ENCODE results near the gene CBX4. TPM values are rescaled to one million over a fixed set of nuclear protein-coding genes. Genes with fewer than 3 reads are reported as not detected.

The CBX4 gene
- total and polyA plus RNA-seq, 2 of the 13 experiments (the other 11 are each of a cell fraction or from before 2014, with no cell fraction given), result 25.8 to 50.8 TPM

- TF ChIP-seq TFDP1 (CRISPR knock-in tag; IDR thresholded peaks at IDR 0.05; ENCODE audit: borderline replicate concordance) (0 out of 2 replicates have a peak, but pooled peaks have one; percentile 42), ZSCAN25 (CRISPR knock-in tag; IDR thresholded peaks at IDR 0.05) (peak; percentile 12; the same call in 1 of the 2 replicates), FOXA1 (IDR thresholded peaks at IDR 0.05) (no peak), FOXA1 (CRISPR knock-in tag; IDR thresholded peaks at IDR 0.05) (peak; percentile 74), RFXAP (CRISPR knock-in tag; IDR thresholded peaks at IDR 0.05; ENCODE audit: borderline replicate concordance) (peak; percentile 98), KDM6A (CRISPR knock-in tag; IDR thresholded peaks at IDR 0.05; ENCODE audit: low read depth) (no peak), SALL1 (CRISPR knock-in tag; IDR thresholded peaks at IDR 0.05) (peak; percentile 76), ZNF775 (CRISPR knock-in tag; IDR thresholded peaks at IDR 0.05; ENCODE audit: borderline replicate concordance) (no peak), RCOR2 (CRISPR knock-in tag; IDR thresholded peaks at IDR 0.05) (0 out of 2 replicates have a peak, but pooled peaks have one; percentile 15), ZNF616 (CRISPR knock-in tag; IDR thresholded peaks at IDR 0.05; ENCODE audit: low read depth) (no peak), KMT2A (CRISPR knock-in tag; IDR thresholded peaks at IDR 0.05) (peak; percentile 76), CREB1 (IDR thresholded peaks at IDR 0.05) (peak; percentile 96), CREB1 (CRISPR knock-in tag; IDR thresholded peaks at IDR 0.05) (peak; percentile 92), ZBTB44 (CRISPR knock-in tag; IDR thresholded peaks at IDR 0.05) (peak; percentile 59; the same call in 1 of the 2 replicates), SIN3A (IDR thresholded peaks at IDR 0.05; ENCODE audit: borderline replicate concordance, low read depth, low read length) (peak; percentile 76; the same call in 1 of the 2 replicates), GTF3A (CRISPR knock-in tag; conservative IDR thresholded peaks at IDR 0.05) (no peak), ZNF274 (CRISPR knock-in tag; IDR thresholded peaks at IDR 0.05) (no peak), AKAP8 (CRISPR knock-in tag; IDR thresholded peaks at IDR 0.05) (peak; percentile 79; the same call in 1 of the 2 replicates), CCDC6 (CRISPR knock-in tag; IDR thresholded peaks at IDR 0.05) (no peak), ARNT (IDR thresholded peaks at IDR 0.05) (no peak), ZNF292 (CRISPR knock-in tag; IDR thresholded peaks at IDR 0.05; ENCODE audit: borderline replicate concordance, low read depth) (no peak; the same call in none of the 2 replicates), ZNF329 (CRISPR knock-in tag; IDR thresholded peaks at IDR 0.05; ENCODE audit: low read depth) (no peak), ZNF20 (CRISPR knock-in tag; IDR thresholded peaks at IDR 0.05) (no peak), CENPX (CRISPR knock-in tag; IDR thresholded peaks at IDR 0.05) (no peak), ETV5 (CRISPR knock-in tag; IDR thresholded peaks at IDR 0.05; ENCODE audit: borderline replicate concordance) (peak; percentile 34; the same call in 1 of the 2 replicates), NONO (IDR thresholded peaks at IDR 0.05) (no peak), NONO (CRISPR knock-in tag; conservative IDR thresholded peaks at IDR 0.05) (peak; percentile 82; the same call in 1 of the 2 replicates), STAG1 (CRISPR knock-in tag; IDR thresholded peaks at IDR 0.05) (no peak), POLR2AphosphoS5 (IDR thresholded peaks at IDR 0.05; ENCODE audit: low read depth, low read length) (peak; percentile 84)
- TF ChIP-seq, protein P1, sequence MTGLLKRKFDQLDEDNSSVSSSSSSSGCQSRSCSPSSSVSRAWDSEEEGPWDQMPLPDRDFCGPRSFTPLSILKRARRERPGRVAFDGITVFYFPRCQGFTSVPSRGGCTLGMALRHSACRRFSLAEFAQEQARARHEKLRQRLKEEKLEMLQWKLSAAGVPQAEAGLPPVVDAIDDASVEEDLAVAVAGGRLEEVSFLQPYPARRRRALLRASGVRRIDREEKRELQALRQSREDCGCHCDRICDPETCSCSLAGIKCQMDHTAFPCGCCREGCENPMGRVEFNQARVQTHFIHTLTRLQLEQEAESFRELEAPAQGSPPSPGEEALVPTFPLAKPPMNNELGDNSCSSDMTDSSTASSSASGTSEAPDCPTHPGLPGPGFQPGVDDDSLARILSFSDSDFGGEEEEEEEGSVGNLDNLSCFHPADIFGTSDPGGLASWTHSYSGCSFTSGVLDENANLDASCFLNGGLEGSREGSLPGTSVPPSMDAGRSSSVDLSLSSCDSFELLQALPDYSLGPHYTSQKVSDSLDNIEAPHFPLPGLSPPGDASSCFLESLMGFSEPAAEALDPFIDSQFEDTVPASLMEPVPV (CRISPR knock-in tag; IDR thresholded peaks at IDR 0.05), result 0 out of 2 replicates have a peak, but pooled peaks have one; percentile 78
Measured at GRCh38 chr17:79796763-79797491, 42.3 kb downstream of the CBX4 start, which contains the start of gene CBX8 (continued).
